DOHH2 (cell line): ENCODE results near the gene C15orf62.

Experiments
- H3F3A ChIP-seq: fragments of 200-600 bp; sonication (generic), shearing (Covaris generic); 2 replicates; pipeline ENCODE4 v1.6.0; 2016; ENCODE audit warnings: antibody characterized with exemption, mild to moderate bottlenecking; ENCODE audit not compliant: control insufficient read depth, insufficient read depth
- H3K27ac ChIP-seq: fragments of 200-600 bp; sonication (generic); 2 replicates; pipeline ENCODE4 v1.5.1; 2014; ENCODE audit warnings: low read depth, mild to moderate bottlenecking, low read length, moderate library complexity
- H3K27me3 ChIP-seq: fragments of 200-600 bp; sonication (generic); 2 replicates; pipeline ENCODE4 v1.6.1; 2014; ENCODE audit warnings: mild to moderate bottlenecking, low read length, mixed read lengths; ENCODE audit not compliant: control insufficient read depth
- H3K36me3 ChIP-seq: fragments of 200-600 bp; sonication (generic); 2 replicates; pipeline ENCODE4 v1.6.1; 2014; ENCODE audit warnings: mild to moderate bottlenecking, low read length, moderate library complexity, mixed read lengths; ENCODE audit not compliant: control insufficient read depth
- H3K4me1 ChIP-seq: fragments of 200-600 bp; sonication (generic); 2 replicates; pipeline ENCODE4 v1.6.1; 2014; ENCODE audit warnings: mild to moderate bottlenecking, low read length, mixed read lengths; ENCODE audit not compliant: control insufficient read depth
- H3K4me2 ChIP-seq: fragments of 200-600 bp; sonication (generic); 2 replicates; pipeline ENCODE4 v1.6.0; 2014; ENCODE audit warnings: mild to moderate bottlenecking, low read length, moderate library complexity
- H3K4me3 ChIP-seq: fragments of 200-600 bp; sonication (generic); 2 replicates; pipeline ENCODE4 v1.5.1; 2014; ENCODE audit warnings: mild to moderate bottlenecking, low read length, mixed read lengths
- H3K79me2 ChIP-seq: fragments of 200-600 bp; sonication (generic); 2 replicates; pipeline ENCODE4 v1.6.1; 2014; ENCODE audit warnings: mild to moderate bottlenecking, low read length, mixed read lengths; ENCODE audit not compliant: control insufficient read depth
- H3K9me2 ChIP-seq: fragments of 200-600 bp; sonication (generic); replicated peaks from 2 replicates; pipeline ENCODE4 v1.6.1; 2014; ENCODE audit warnings: mild to moderate bottlenecking, low read length, mixed read lengths; ENCODE audit not compliant: control insufficient read depth
- H3K9me3 ChIP-seq: fragments of 200-600 bp; sonication (generic); 2 replicates; pipeline ENCODE4 v1.6.1; 2014; ENCODE audit warnings: antibody characterized with exemption, low read length, mixed read lengths; ENCODE audit not compliant: control insufficient read depth, insufficient read depth
- H4K20me1 ChIP-seq: fragments of 200-600 bp; sonication (generic); 2 replicates; pipeline ENCODE4 v1.6.0; 2014; ENCODE audit warnings: low read depth, mild to moderate bottlenecking, antibody characterized with exemption, low read length, moderate library complexity; ENCODE audit not compliant: control insufficient read depth, insufficient read depth
- CTCF ChIP-seq: fragments of 200-600 bp; sonication (generic); IDR thresholded peaks from one replicate; pipeline ENCODE4 v1.5.1; 2014; ENCODE audit warnings: antibody characterized with exemption, mild to moderate bottlenecking, low read depth, low read length; ENCODE audit not compliant: poor library complexity, severe bottlenecking
- EZH2phosphoT487 ChIP-seq: fragments of 200-600 bp; sonication (generic); IDR thresholded peaks from 2 replicates; pipeline ENCODE4 v1.6.1; 2017; ENCODE audit warnings: borderline replicate concordance, mild to moderate bottlenecking, antibody characterized with exemption, low read length, moderate library complexity, mixed read lengths

Gene C15orf62

GRCh38 chr15:40775740-40776536 is 6.2 kb downstream of the C15orf62 start:
- Histone ChIP-seq H3K27ac (no peak overlapping the region), H3K9me2 (no peaks in the 10 kb centered on the region), H3K4me1 (peaks cover 18% of the 10 kb centered on the region), H3K9me3 (no peaks in the 10 kb centered on the region), H4K20me1 (no peaks in the 10 kb centered on the region), H3K36me3 (peaks cover 46% of the 10 kb centered on the region), H3K4me3 (no peak overlapping the region), H3K79me2 (no peaks in the 10 kb centered on the region), H3K27me3 (no peaks in the 10 kb centered on the region), H3K4me2 (no peak overlapping the region), H3F3A (0 out of 2 replicates have a peak, but pooled peaks cover 6% of the 10 kb centered on the region)
- no peak for TF ChIP-seq CTCF
- no peak for TF ChIP-seq EZH2phosphoT487

- H3K27ac ChIP-seq: no peak overlapping the region
- no peaks in the 10 kb centered on the region for H3K27me3 ChIP-seq
- no peak for TF ChIP-seq CTCF
- no peak for TF ChIP-seq EZH2phosphoT487
- no peaks in the 10 kb centered on the region for H3K9me2 ChIP-seq
- H4K20me1 ChIP-seq: no peaks in the 10 kb centered on the region
- peaks cover 39% of the 10 kb centered on the region for H3K36me3 ChIP-seq
- 0 out of 2 replicates have a peak, but pooled peaks cover 6% of the 10 kb centered on the region for H3F3A ChIP-seq
- peaks cover 11% of the 10 kb centered on the region for H3K4me1 ChIP-seq
- no peaks in the 10 kb centered on the region for H3K9me3 ChIP-seq
- H3K4me3 ChIP-seq: no peak overlapping the region
- no peaks in the 10 kb centered on the region for H3K79me2 ChIP-seq
- no peak overlapping the region for H3K4me2 ChIP-seq
Measured at GRCh38 chr15:40776537-40777141, 6.9 kb downstream of the C15orf62 start.

GRCh38 chr15:40782609-40783227 is 12.9 kb downstream of the C15orf62 start:
- H3K36me3 ChIP-seq: peaks cover 12% of the 10 kb centered on the region; the same call in 1 of the 2 replicates
- no peaks in the 10 kb centered on the region for H3K9me2 ChIP-seq
- H3K27ac ChIP-seq: no peak overlapping the region
- TF ChIP-seq EZH2phosphoT487 (no peak), CTCF (peak; percentile 93)
- H3K9me3 ChIP-seq: no peaks in the 10 kb centered on the region
- no peaks in the 10 kb centered on the region for H3F3A ChIP-seq
- H3K4me1 ChIP-seq: peaks cover 7% of the 10 kb centered on the region
- no peaks in the 10 kb centered on the region for H4K20me1 ChIP-seq
- no peaks in the 10 kb centered on the region for H3K27me3 ChIP-seq
- no peak overlapping the region for H3K4me2 ChIP-seq
- no peak overlapping the region for H3K4me3 ChIP-seq
- H3K79me2 ChIP-seq: peaks cover 12% of the 10 kb centered on the region
